Activated T-cell treated with anti-CD3 and anti-CD28 coated beads, Interleukin-2, amount 50 U/mL, for 72 hours (primary cell): ENCODE data around the gene TSKU. TPM values are rescaled to one million over a fixed set of nuclear protein-coding genes. Genes with fewer than 3 reads are reported as not detected.
"Not testable (repeated sequence)": the region's sequence is repeated elsewhere in the genome, so short reads cannot be mapped to it uniquely, and the experiment has no call there.

ENCODE experiments used
- ATAC-seq, 2 donors: fragments of 150-1000 bp; cut with Tn5 transposase; replicated peaks in 1 of 2; 2 replicates each; pipeline ENCODE4 v1.10.0; 2021; ENCODE audit warnings: moderate library complexity in 2 of 2, mild to moderate bottlenecking in 1 of 2
- DNase-seq, 2 donors: peaks; one replicate each; pipeline ENCODE4 v3.0.0; 2021 to 2022; ENCODE audit warnings: mixed read lengths in 1 of 2
- H3K27ac Mint-ChIP-seq: one replicate; pipeline ENCODE4 v1.8.0; 2022; ENCODE audit warnings: mild to moderate bottlenecking, moderate library complexity, mixed read lengths
- H3K27me3 Mint-ChIP-seq: one replicate; pipeline ENCODE4 v1.8.0; 2022; ENCODE audit warnings: low read depth, mixed read lengths
- H3K36me3 Mint-ChIP-seq, 2 donors: one replicate each; pipeline ENCODE4 v1.8.0; 2022; ENCODE audit warnings: mixed read lengths in 2 of 2, mild to moderate bottlenecking in 1 of 2; ENCODE audit not compliant: insufficient read depth in 2 of 2
- H3K4me1 Mint-ChIP-seq: one replicate; pipeline ENCODE4 v1.8.0; 2022; ENCODE audit warnings: low read depth, mixed read lengths
- H3K4me3 Mint-ChIP-seq, 2 donors: one replicate each; pipeline ENCODE4 v1.8.0; 2022; ENCODE audit warnings: mild to moderate bottlenecking in 2 of 2, mixed read lengths in 2 of 2, moderate library complexity in 2 of 2
- H3K9me3 Mint-ChIP-seq, 2 donors: one replicate each; pipeline ENCODE4 v1.8.0; 2022; ENCODE audit warnings: mixed read lengths in 2 of 2
- total RNA-seq, 2 donors: library from RNA; stranded (reverse); gene quantifications; one replicate each; pipeline ENCODE4 v1.2.3, GENCODE V29; 2022

Gene TSKU
- total RNA-seq, 2 donors from 2014 or later = 1.4 to 3.6 TPM

DNA sequence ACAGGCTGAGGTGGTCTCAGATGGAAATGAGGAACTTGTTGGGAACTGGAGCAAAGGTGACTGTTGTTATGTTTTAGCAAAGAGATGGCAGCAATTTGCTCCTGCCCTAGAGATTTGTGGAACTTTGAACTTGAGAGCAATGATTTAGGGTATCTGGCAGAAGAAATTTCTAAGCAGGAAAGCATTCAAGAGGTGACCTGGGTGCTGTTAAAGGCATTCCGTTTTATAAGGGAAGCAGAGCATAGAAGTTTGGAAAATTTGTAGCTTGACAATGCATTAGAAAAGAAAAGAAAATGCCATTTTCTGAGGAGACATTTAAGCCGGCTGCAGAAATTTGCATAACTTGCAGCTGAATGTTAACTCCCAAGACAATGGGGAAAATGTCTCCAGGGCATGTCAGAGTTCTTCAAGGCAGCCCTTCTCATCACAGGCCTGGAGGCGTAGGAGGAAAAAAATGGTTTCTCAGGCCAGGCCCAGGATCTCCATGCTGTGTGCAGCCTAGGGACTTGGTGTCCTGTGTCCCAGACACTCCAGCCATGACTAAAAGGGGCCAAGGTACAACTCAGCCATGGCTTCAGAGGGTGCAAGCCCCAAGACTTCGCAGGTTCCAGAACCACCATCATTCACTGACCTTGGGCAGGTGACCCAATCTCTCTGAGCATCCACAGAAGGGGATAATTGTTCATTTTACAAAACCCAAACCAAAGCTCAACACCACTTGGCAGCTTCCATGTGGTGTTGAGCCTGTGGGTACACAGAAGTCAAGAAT is 8.0 kb downstream of the TSKU start:
- not testable (repeated sequence) for H3K4me3 Mint-ChIP-seq, ATAC-seq, H3K27ac Mint-ChIP-seq, H3K4me1 Mint-ChIP-seq, H3K36me3 Mint-ChIP-seq, H3K9me3 Mint-ChIP-seq, DNase-seq
- peaks cover 31% of the 10 kb centered on the region for H3K27me3 Mint-ChIP-seq

DNA sequence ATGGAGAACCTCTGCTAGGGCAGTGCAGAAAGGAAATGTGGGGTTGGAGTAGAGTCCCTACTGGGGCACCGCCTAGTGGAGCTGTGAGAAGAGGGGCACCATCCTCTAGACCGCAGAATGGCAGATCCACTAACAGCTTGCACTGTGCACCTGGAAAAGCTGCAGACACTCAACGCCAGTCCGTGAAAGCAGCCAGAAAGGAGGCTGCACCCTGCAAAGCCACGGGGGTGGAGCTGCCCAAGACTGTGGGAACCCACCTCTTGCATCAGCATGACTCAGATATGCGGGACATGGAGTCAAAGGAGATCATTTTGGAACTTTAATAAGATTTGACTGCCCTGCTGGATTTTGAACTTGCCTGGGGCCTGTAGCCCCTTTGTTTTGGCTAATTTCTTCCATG is 8.7 kb downstream of the TSKU start:
- Mint-ChIP-seq H3K27ac (no peak overlapping the region), H3K27me3 (peaks cover 26% of the 10 kb centered on the region), H3K4me3 (no peak overlapping the region), H3K36me3 (no peaks in the 10 kb centered on the region), H3K9me3 (no peaks in the 10 kb centered on the region), H3K4me1 (peaks cover 8% of the 10 kb centered on the region)
- ATAC-seq = no peak
- no peak for DNase-seq

- peaks cover 26% of the 10 kb centered on the region for H3K27me3 Mint-ChIP-seq
- no peaks in the 10 kb centered on the region for H3K9me3 Mint-ChIP-seq
- H3K4me1 Mint-ChIP-seq = peaks cover 8% of the 10 kb centered on the region
- H3K27ac Mint-ChIP-seq = no peak overlapping the region
- no peak overlapping the region for H3K4me3 Mint-ChIP-seq
- H3K36me3 Mint-ChIP-seq = no peaks in the 10 kb centered on the region
- DNase-seq (no peak), ATAC-seq (no peak)
Measured at GRCh38 chr11:76792505-76793264, 9.5 kb downstream of the TSKU start.

DNA sequence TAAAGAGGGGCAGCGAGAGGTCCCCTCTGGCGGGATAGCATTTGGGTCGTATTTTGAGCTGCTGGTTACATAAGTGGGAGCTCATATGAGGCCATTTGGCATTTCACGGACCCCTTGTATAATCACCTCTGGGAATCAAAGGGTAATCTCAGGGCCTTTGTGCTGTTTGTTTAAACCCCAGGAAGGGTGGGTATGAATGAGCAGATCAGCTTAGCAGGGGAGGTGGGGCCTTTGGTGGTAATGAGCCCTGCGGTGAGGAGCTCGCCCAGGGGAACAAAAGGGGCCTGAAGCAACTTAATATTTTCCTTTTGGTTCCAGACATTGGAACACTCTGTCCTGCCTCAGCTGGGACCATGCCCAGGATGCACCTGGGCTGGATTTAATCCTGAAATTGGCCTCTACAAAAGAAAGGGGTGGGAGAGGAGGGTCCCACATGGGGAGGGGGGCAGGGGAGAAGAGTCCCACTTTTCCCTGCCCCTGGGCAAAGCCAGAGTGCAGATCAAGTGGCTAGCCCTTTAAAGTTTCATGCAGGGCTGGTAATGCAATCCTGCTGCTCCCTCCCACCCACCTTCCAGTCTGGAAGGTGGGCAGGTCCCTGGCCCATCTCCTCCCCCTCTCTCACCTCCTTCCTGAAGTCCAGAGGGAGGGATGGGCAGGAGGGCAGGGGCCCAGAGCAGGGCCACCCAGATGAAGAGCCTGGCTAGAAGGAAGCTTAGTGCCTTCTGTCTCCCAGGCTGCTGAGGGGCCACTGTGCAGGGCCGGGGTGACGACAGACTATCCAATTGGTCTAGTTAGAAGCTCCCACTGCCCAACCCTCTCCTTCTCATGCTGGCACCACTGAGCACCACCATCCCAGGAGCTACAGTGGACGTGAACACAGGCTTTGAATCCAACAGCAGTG is 10.5 kb downstream of the TSKU start:
- ATAC-seq (no peak), DNase-seq (no peak)
- Mint-ChIP-seq H3K4me1 (peaks cover 13% of the 10 kb centered on the region), H3K27ac (no peak overlapping the region), H3K27me3 (peaks cover 29% of the 10 kb centered on the region), H3K36me3 (no peaks in the 10 kb centered on the region), H3K4me3 (no peak overlapping the region), H3K9me3 (no peaks in the 10 kb centered on the region)

- no peak for DNase-seq
- no peak for ATAC-seq
- Mint-ChIP-seq H3K4me3 (no peak overlapping the region), H3K4me1 (peaks cover 22% of the 10 kb centered on the region), H3K27ac (no peak overlapping the region), H3K36me3 (no peaks in the 10 kb centered on the region), H3K9me3 (no peaks in the 10 kb centered on the region), H3K27me3 (peaks cover 30% of the 10 kb centered on the region)
Measured at GRCh38 chr11:76794371-76795289, 11.5 kb downstream of the TSKU start.

GRCh38 chr11:76795290-76795935 is 12.3 kb downstream of the TSKU start:
- H3K9me3 Mint-ChIP-seq = no peaks in the 10 kb centered on the region
- peaks cover 34% of the 10 kb centered on the region for H3K27me3 Mint-ChIP-seq
- DNase-seq (no peak), ATAC-seq (no peak)
- H3K4me3 Mint-ChIP-seq = no peak overlapping the region
- no peaks in the 10 kb centered on the region for H3K36me3 Mint-ChIP-seq
- H3K4me1 Mint-ChIP-seq = peaks cover 22% of the 10 kb centered on the region
- H3K27ac Mint-ChIP-seq = no peak overlapping the region

DNA sequence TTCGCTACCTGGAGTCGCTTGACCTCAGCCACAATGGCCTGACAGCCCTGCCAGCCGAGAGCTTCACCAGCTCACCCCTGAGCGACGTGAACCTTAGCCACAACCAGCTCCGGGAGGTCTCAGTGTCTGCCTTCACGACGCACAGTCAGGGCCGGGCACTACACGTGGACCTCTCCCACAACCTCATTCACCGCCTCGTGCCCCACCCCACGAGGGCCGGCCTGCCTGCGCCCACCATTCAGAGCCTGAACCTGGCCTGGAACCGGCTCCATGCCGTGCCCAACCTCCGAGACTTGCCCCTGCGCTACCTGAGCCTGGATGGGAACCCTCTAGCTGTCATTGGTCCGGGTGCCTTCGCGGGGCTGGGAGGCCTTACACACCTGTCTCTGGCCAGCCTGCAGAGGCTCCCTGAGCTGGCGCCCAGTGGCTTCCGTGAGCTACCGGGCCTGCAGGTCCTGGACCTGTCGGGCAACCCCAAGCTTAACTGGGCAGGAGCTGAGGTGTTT is 12.8 kb downstream of the TSKU start:
- H3K9me3 Mint-ChIP-seq = no peaks in the 10 kb centered on the region
- H3K36me3 Mint-ChIP-seq = no peaks in the 10 kb centered on the region
- ATAC-seq (no peak), DNase-seq (no peak)
- H3K4me3 Mint-ChIP-seq = no peak overlapping the region
- peaks cover 28% of the 10 kb centered on the region for H3K27me3 Mint-ChIP-seq
- peaks cover 22% of the 10 kb centered on the region for H3K4me1 Mint-ChIP-seq
- H3K27ac Mint-ChIP-seq = no peak overlapping the region

GRCh38 chr11:76796511-76797198 is 13.5 kb downstream of the TSKU start:
- Mint-ChIP-seq H3K27me3 (peaks cover 24% of the 10 kb centered on the region), H3K4me1 (peaks cover 22% of the 10 kb centered on the region), H3K9me3 (no peaks in the 10 kb centered on the region), H3K27ac (no peak overlapping the region), H3K4me3 (no peak overlapping the region), H3K36me3 (no peaks in the 10 kb centered on the region)
- DNase-seq (no peak), ATAC-seq (no peak)

DNA sequence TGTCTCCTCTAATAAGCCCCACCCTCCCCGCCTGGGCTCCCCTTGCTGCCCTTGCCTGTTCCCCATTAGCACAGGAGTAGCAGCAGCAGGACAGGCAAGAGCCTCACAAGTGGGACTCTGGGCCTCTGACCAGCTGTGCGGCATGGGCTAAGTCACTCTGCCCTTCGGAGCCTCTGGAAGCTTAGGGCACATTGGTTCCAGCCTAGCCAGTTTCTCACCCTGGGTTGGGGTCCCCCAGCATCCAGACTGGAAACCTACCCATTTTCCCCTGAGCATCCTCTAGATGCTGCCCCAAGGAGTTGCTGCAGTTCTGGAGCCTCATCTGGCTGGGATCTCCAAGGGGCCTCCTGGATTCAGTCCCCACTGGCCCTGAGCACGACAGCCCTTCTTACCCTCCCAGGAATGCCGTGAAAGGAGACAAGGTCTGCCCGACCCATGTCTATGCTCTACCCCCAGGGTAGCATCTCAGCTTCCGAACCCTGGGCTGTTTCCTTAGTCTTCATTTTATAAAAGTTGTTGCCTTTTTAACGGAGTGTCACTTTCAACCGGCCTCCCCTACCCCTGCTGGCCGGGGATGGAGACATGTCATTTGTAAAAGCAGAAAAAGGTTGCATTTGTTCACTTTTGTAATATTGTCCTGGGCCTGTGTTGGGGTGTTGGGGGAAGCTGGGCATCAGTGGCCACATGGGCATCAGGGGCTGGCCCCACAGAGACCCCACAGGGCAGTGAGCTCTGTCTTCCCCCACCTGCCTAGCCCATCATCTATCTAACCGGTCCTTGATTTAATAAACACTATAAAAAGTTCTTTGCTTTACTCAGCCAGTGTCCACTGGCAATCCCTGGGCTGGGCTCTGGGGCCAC is 14.4 kb downstream of the TSKU start:
- no peaks in the 10 kb centered on the region for H3K9me3 Mint-ChIP-seq
- peaks cover 20% of the 10 kb centered on the region for H3K27me3 Mint-ChIP-seq
- no peak for ATAC-seq

DNA sequence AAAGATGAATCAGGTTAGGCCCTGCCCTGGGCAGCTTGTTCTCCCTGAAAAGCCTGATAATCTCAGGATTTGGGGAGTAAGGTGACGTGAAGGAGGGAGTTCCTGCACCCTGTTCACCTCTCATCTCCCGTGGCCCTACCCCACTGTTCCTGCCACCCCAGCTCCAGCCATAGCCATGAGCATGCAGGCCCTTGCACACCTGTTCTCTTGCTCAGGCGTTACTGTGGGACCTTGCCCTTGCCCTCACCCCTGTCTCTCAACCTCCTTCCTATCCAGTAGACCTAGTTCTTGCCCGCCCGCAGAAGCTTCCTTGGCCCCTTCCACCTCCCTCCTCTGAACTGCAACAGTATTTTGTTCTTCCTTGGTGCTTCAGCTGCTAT is 15.0 kb downstream of the TSKU start:
- Mint-ChIP-seq H3K36me3 (no peaks in the 10 kb centered on the region), H3K27me3 (peaks cover 17% of the 10 kb centered on the region), H3K9me3 (no peaks in the 10 kb centered on the region), H3K4me3 (no peak overlapping the region), H3K4me1 (peaks cover 21% of the 10 kb centered on the region), H3K27ac (no peak overlapping the region)
- DNase-seq = no peak
- no peak for ATAC-seq

More for the DNA sequence above, 14.4 kb downstream of the TSKU start:
- Mint-ChIP-seq H3K4me3 (no peak overlapping the region), H3K4me1 (peaks cover 15% of the 10 kb centered on the region), H3K36me3 (no peaks in the 10 kb centered on the region), H3K27ac (no peak overlapping the region)
- DNase-seq = no peak

- Mint-ChIP-seq H3K4me1 (peaks cover 26% of the 10 kb centered on the region), H3K36me3 (no peaks in the 10 kb centered on the region), H3K9me3 (no peaks in the 10 kb centered on the region), H3K27ac (no peak overlapping the region), H3K4me3 (peak overlapping the region; percentile 7 to 51), H3K27me3 (peaks cover 17% of the 10 kb centered on the region)
- DNase-seq (no peak), ATAC-seq (no peak)
Measured at GRCh38 chr11:76798671-76799065, 15.5 kb downstream of the TSKU start.
